Progenitor cell of endocrine pancreas (in vitro differentiated cells): Measurements from ENCODE around the gene SLC66A1. TPM values are rescaled to one million over a fixed set of nuclear protein-coding genes. Genes with fewer than 3 reads are reported as not detected.
A peak's percentile ranks its signal among the peaks of the same experiment; 100 is the strongest.

Experiments used
- DNase-seq: peaks from one replicate; pipeline ENCODE4 v3.0.0; 2021; ENCODE audit warnings: low spot score; ENCODE audit not compliant: unreplicated experiment
- H3K27ac Mint-ChIP-seq: 2 replicates; pipeline ENCODE4 v1.8.0; 2021; ENCODE audit warnings: mild to moderate bottlenecking, moderate library complexity, mixed read lengths
- H3K27me3 Mint-ChIP-seq: 2 replicates; pipeline ENCODE4 v1.8.0; 2021; ENCODE audit warnings: mixed read lengths
- H3K36me3 Mint-ChIP-seq: 2 replicates; pipeline ENCODE4 v1.8.0; 2022; ENCODE audit warnings: mixed read lengths; ENCODE audit not compliant: insufficient read depth
- H3K4me1 Mint-ChIP-seq: 2 replicates; pipeline ENCODE4 v1.8.0; 2021; ENCODE audit warnings: low read depth, mixed read lengths
- H3K4me3 Mint-ChIP-seq: 2 replicates; pipeline ENCODE4 v1.8.0; 2021; ENCODE audit warnings: low read depth, mild to moderate bottlenecking, moderate library complexity, mixed read lengths
- H3K9me3 Mint-ChIP-seq: 2 replicates; pipeline ENCODE4 v1.8.0; 2021; ENCODE audit warnings: low read depth, mixed read lengths
- CTCF ChIP-seq: fragments of 200-600 bp; sonication (generic); IDR thresholded peaks from one replicate; pipeline ENCODE4 v1.5.0; 2021; ENCODE audit warnings: antibody characterized with exemption, mild to moderate bottlenecking; ENCODE audit not compliant: unreplicated experiment
- total RNA-seq: library from RNA; stranded (reverse); gene quantifications from 2 replicates; pipeline ENCODE4 v1.2.1, GENCODE V29; 2021

The SLC66A1 gene
- total RNA-seq, 1 donor from 2014 or later = 25.7 TPM

- no peak for TF ChIP-seq CTCF
- DNase-seq = no peak
- Mint-ChIP-seq H3K4me3 (no peak overlapping the region), H3K9me3 (no peaks in the 10 kb centered on the region), H3K27ac (peak overlapping the region; percentile 14), H3K4me1 (no peaks in the 10 kb centered on the region), H3K27me3 (no peaks in the 10 kb centered on the region), H3K36me3 (peaks cover 4% of the 10 kb centered on the region)
Observed at GRCh38 chr1:19329611-19330010, 17.5 kb downstream of the SLC66A1 start.

- TF ChIP-seq CTCF = no peak
- Mint-ChIP-seq H3K36me3 (peaks cover 4% of the 10 kb centered on the region), H3K9me3 (no peaks in the 10 kb centered on the region), H3K27me3 (no peaks in the 10 kb centered on the region), H3K4me3 (no peak overlapping the region), H3K27ac (no peak overlapping the region), H3K4me1 (no peaks in the 10 kb centered on the region)
- no peak for DNase-seq
Observed at GRCh38 chr1:19330449-19331135, 18.5 kb downstream of the SLC66A1 start.

GRCh38 chr1:19331262-19331878, 19.2 kb downstream of the SLC66A1 start:
- peak overlapping the region; percentile 37 for H3K27ac Mint-ChIP-seq

GRCh38 chr1:19332832-19333231, 20.7 kb downstream of the SLC66A1 start:
- Mint-ChIP-seq H3K4me3 (no peak overlapping the region), H3K36me3 (peaks cover 2% of the 10 kb centered on the region), H3K4me1 (no peaks in the 10 kb centered on the region), H3K27me3 (no peaks in the 10 kb centered on the region), H3K9me3 (no peaks in the 10 kb centered on the region), H3K27ac (peak overlapping the region; percentile 13)
- TF ChIP-seq CTCF = no peak
- no peak for DNase-seq

More at GRCh38 chr1:19331262-19331878, 19.2 kb downstream of the SLC66A1 start:
- TF ChIP-seq CTCF = no peak
- H3K4me3 Mint-ChIP-seq = no peak overlapping the region
- no peak for DNase-seq
- no peaks in the 10 kb centered on the region for H3K9me3 Mint-ChIP-seq
- peaks cover 4% of the 10 kb centered on the region for H3K36me3 Mint-ChIP-seq
- no peaks in the 10 kb centered on the region for H3K27me3 Mint-ChIP-seq
- no peaks in the 10 kb centered on the region for H3K4me1 Mint-ChIP-seq

GRCh38 chr1:19333587-19334354, 21.6 kb downstream of the SLC66A1 start:
- Mint-ChIP-seq H3K4me1 (no peaks in the 10 kb centered on the region), H3K9me3 (no peaks in the 10 kb centered on the region), H3K27me3 (no peaks in the 10 kb centered on the region), H3K36me3 (peaks cover 2% of the 10 kb centered on the region), H3K4me3 (no peak overlapping the region), H3K27ac (no peak overlapping the region)
- TF ChIP-seq CTCF = no peak
- no peak for DNase-seq
